HG02840 (cell line): Measurements from ENCODE around the gene SPATS2.

Experiments used
- ATAC-seq: cut with Tn5 transposase; IDR thresholded peaks from one replicate; pipeline ENCODE4 v1.9.1; 2021; ENCODE audit warnings: mild to moderate bottlenecking, moderate library complexity, moderate number of reproducible peaks; ENCODE audit not compliant: unreplicated experiment, low FRiP score

SPATS2 gene

GRCh38 chr12:49536526-49537071 is 169.3 kb downstream of the SPATS2 start:
- ATAC-seq, result no peak

- no peak for ATAC-seq
Observed at GRCh38 chr12:49537231-49537751, 170.0 kb downstream of the SPATS2 start.

GRCh38 chr12:49537752-49538509 is 170.7 kb downstream of the SPATS2 start:
- no peak for ATAC-seq

GRCh38 chr12:49538510-49539403 is 171.5 kb downstream of the SPATS2 start, which contains the start of gene KCNH3:
Gene KCNH3 (plus strand): TSS chr12:49539030. CDS start chr12:49539417, 387 bp downstream.
- no peak for ATAC-seq

GRCh38 chr12:49539406-49540228 is 172.4 kb downstream of the SPATS2 start:
- no peak for ATAC-seq

- no peak for ATAC-seq
Observed at GRCh38 chr12:49540229-49541139, 173.2 kb downstream of the SPATS2 start.

GRCh38 chr12:49541140-49541861 is 174.0 kb downstream of the SPATS2 start:
- no peak for ATAC-seq

GRCh38 chr12:49541911-49542505 is 174.7 kb downstream of the SPATS2 start:
- ATAC-seq, result no peak

- ATAC-seq, result no peak
Observed at GRCh38 chr12:49542592-49543160, 175.4 kb downstream of the SPATS2 start.

- ATAC-seq, result no peak
Observed at GRCh38 chr12:49543221-49543913, 176.1 kb downstream of the SPATS2 start.

- ATAC-seq, result no peak
Observed at GRCh38 chr12:49543914-49544815, 176.9 kb downstream of the SPATS2 start.

GRCh38 chr12:49545815-49546214 is 178.6 kb downstream of the SPATS2 start:
- no peak for ATAC-seq

- no peak for ATAC-seq
Observed at GRCh38 chr12:49546481-49546880, 179.2 kb downstream of the SPATS2 start.

- ATAC-seq, result no peak
Observed at GRCh38 chr12:49547090-49547690, 179.9 kb downstream of the SPATS2 start.

- no peak for ATAC-seq
Observed at GRCh38 chr12:49548481-49548821, 181.2 kb downstream of the SPATS2 start.
